GDM1 (cell line): ENCODE results near the gene ALG14.

Experiments used
- DNase-seq: peaks from one replicate; lab custom pipeline; 2025; lab: John Stamatoyannopoulos, UW

The ALG14 gene

DNA sequence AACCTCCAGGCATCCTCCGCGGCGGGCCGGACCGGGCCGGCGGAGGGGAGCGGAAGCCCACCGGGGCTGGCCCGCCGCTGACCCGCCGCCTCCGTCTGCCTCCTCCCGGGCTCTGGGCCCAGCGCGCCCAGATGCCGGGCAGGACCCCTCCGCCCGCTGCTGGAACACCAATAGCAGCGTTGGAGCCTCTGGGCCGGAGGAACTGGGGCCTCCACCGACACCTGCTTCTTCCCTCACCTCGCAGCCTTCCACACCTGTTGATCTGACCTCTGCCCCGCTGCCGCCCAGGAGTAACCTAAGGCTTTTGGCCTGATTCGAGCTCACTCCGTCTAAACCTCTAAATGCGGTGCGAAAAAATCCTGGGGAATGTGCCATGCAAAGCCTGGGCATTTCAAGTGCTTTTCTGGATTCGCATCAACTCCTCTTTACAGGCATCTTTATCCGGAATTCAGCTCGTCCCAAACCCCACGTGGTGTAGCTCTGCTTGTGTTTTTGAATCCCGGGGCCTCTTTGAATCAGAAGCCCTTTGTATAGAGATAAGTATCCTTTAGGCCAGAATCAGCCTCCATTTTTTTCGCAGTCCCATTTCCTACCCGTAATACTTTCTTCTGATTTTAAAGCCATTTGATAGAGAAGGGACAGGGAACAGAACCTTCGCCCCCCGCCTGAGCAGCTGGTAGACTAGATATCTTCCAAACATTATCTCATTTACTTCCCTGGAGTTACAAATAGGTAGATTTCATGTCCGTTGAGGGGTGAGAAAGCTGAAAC, 145.2 kb downstream of the ALG14 start:
- DNase-seq: no peak

DNA sequence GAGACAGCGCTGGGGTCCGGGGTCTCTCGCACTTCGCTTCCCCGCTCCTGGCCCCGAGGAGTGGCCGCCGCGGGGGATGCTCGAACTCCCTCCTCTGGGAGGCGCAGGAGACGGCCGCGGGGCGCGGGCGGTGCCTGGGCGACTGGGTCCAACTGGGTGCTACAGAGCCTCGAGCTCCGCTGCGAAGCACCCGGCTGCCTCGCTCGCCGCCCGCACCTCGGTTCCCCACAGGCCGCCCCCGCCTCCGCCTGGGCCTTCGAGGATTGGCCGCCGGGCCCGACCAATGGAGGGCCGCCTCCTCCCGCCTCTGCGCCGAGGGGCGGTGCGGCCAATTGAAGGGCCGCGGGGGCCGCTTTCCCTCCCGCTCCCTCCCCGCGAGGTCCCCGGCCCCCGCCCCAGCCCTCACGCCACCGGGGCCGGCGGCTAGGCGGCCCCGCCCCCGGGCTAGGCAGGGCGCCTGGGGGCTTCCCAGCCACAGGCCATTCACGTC, 145.8 kb downstream of the ALG14 start, which contains the start of gene CNN3:
Gene CNN3, minus strand, starts transcription at position 196 of the 490 bp plus-strand sequence. CDS start 216 bp downstream, outside the sequence.
- no peak for DNase-seq

DNA sequence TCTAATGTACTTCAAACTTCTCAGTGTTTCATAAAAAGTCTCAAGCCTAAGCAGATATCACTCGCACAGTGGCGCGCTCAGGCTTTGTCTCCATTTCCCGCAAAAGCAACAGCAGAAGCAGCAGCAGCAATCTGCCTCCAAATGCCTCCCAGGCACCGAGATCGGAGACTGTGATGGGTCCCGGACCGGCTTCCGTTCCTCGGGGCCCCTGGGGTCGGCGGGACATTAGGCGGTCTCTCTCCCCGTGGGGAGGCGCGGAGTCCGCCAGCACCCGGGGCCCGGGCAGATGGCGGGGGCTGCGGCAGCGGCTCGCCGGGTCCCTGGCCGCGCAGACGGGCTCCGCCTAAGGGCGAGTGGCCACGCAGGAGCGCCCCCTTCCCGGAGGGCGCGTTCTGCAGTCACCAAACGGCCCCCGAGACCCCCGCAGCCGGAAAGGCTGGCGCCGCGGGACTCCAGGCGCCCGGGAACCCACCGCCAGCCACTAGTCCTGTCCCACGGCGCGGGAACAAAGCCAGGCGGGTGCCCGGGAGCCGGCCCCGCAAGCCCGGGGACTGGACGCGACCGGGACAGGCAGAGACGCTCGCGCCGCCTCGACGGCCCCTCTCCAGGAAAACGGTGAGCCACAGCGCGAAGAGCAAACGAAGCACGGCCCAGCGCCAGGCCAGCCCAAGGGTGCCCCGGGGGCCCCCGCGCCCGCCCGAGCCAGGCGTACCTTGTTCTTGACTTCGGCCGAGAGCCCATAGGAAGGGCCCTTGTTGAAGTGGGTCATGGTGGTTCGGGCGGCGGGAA, 146.4 kb downstream of the ALG14 start:
- no peak for DNase-seq

DNA sequence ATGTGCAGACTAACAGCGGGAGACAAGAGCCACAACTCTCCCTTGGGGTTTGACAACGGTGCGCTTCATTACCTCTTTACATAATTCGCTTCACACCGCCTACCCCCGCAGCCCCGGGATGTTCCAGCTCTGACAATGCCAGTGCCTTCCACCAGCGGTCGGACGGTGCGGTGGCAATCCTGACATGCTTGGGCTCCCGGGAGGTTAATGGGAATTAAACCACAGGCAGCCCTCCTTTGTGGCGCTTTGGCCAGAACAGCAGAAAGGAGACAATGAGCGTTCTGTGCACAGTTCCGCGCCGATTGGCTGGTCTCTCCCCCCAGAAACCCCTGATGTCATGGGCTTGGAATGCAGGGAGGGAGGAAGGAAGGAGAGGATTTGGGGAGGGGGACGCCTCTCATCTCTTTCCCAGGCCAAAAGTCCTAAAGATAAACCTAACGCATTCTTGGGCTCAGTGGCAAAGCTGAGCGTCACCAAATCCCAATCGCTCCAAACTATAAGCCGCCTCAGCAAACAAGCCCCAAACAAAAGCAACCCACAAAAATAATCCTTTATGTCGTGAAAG, 147.1 kb downstream of the ALG14 start:
- DNase-seq: no peak

DNA sequence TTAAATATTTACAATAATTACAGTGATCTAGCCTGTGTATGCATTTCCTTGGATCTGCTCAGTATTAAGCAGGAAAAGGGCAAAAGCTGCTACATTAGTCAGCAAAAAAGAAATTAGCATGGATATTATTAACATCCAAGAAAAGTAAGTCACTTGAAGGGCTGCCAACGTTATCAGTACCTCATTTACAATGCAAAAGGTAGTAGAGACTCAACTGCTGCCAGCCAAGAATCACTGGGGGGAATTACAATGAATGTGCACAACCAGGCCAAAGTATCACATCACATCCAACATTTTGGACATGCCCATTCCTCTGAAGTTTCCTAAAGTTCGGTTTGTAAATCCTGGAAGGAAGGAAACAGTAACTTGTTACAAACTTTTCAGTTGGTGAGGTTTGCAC, 147.7 kb downstream of the ALG14 start:
- no peak for DNase-seq
